ENCODE measurements around the gene ZNF277. TPM values are rescaled to one million over a fixed set of nuclear protein-coding genes. Genes with fewer than 3 reads are reported as not detected.

ZNF277 gene
- total RNA-seq, 6 experiments from 2014 or later = 11.2 to 20.9 (median 13.1) TPM

DNA sequence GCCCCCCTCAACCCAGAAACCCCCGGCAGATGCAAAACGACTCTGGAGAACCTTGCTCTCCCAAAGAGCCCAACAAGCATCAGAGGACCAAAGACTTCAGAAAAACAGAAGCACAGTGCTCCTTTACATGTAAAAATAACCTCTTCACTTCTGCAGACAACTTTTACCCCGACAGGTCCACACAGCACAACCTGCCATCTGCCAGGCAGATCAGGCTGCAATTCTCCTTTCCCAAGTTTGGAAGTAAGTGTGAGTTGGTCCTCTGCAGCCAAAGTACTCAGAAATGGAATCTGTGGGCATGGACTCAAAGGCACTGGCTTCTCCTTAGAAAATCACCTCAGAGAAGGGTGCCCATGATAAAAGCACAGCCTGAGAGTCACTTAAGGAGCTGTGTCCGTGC is 26.3 kb upstream of the ZNF277 start:
- Histone ChIP-seq H3K4me3 (no peak overlapping the region), H3K4me1 (no peaks in the 10 kb centered on the region), H3K27ac (no peak overlapping the region), H3K36me3 (no peaks in the 10 kb centered on the region), H3K27me3 (no peaks in the 10 kb centered on the region), H3K9me3 (no peaks in the 10 kb centered on the region)
- intact Hi-C loops (cut with DNase I) = no loop called here
- TF ChIP-seq, protein P1, sequence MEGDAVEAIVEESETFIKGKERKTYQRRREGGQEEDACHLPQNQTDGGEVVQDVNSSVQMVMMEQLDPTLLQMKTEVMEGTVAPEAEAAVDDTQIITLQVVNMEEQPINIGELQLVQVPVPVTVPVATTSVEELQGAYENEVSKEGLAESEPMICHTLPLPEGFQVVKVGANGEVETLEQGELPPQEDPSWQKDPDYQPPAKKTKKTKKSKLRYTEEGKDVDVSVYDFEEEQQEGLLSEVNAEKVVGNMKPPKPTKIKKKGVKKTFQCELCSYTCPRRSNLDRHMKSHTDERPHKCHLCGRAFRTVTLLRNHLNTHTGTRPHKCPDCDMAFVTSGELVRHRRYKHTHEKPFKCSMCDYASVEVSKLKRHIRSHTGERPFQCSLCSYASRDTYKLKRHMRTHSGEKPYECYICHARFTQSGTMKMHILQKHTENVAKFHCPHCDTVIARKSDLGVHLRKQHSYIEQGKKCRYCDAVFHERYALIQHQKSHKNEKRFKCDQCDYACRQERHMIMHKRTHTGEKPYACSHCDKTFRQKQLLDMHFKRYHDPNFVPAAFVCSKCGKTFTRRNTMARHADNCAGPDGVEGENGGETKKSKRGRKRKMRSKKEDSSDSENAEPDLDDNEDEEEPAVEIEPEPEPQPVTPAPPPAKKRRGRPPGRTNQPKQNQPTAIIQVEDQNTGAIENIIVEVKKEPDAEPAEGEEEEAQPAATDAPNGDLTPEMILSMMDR (IDR thresholded peaks at IDR 0.05) = no peak
- no peak for TF ChIP-seq POLR2A (IDR thresholded peaks at IDR 0.05)
- 93% methylated on average over 2 of the region's 4 CpGs for WGBS (ENCODE audit: insufficient coverage, low coverage, low lambda C conversion rate, missing lambda C conversion rate)
- ATAC-seq (peak in 2 of 4 donors; percentile 20 to 44), DNase-seq (no peak)

DNA sequence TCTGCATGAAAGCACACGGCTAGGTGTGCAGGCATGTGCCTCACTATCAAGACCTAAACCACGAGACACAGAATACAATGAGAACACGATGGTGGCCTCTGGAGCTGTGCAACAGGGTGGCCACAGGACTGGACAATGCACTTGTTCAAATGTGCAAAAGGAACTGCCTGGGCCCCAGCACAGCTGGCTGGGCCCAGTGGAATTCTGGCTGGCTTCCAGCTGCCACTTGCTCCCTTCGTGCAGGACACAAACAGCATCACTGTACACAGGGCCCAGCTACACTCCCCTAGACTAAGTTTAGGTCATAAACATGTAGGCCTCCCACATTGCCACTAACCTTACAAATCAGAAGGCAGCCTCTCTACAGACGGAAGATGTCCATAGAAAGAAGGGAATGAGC is 23.7 kb upstream of the ZNF277 start:
- H3K9me3 ChIP-seq = no peaks in the 10 kb centered on the region
- H3K36me3 ChIP-seq = no peaks in the 10 kb centered on the region
- no peak overlapping the region for H3K4me3 ChIP-seq
- no peaks in the 10 kb centered on the region for H3K27me3 ChIP-seq
- no peak overlapping the region for H3K27ac ChIP-seq
- no peaks in the 10 kb centered on the region for H3K4me1 ChIP-seq
- DNase-seq = peak in 2 of 3 donors; percentile 39 to 57
- no peak for TF ChIP-seq POLR2A (IDR thresholded peaks at IDR 0.05)
- TF ChIP-seq, protein P1 (IDR thresholded peaks at IDR 0.05) = no peak
- peak; percentile 39 to 67 (median 60) for ATAC-seq
- whole genome bisulfite sequencing (ENCODE audit: insufficient coverage, low coverage, low lambda C conversion rate, missing lambda C conversion rate) = 92% methylated on average over 4 of the region's 5 CpGs
- intact Hi-C loops (cut with DNase I) = no loop called here

DNA sequence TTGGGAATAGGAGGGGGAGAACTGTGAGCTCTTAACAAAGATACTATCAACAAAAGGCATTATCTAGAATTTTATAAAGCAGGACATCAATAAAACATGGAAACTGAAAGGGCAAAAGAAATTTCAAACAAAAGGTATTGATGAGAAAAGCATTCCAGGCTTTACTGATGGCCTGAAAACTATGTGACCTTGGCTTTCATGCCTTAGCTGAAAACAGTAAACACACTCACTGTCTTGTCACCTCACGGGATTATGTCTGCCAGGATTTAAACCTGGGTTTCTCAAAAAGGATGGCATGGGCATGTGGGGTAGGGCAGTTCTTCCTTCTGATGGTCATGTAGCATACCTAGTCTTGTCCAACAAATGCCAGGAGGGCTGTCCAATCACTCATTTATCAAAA is 23.2 kb upstream of the ZNF277 start:
- TF ChIP-seq, protein P1 (IDR thresholded peaks at IDR 0.05) = no peak
- TF ChIP-seq POLR2A (IDR thresholded peaks at IDR 0.05) = no peak
- DNase-seq (no peak), ATAC-seq (no peak)
- intact Hi-C loops (cut with DNase I) = no loop called here
- Histone ChIP-seq H3K4me1 (no peaks in the 10 kb centered on the region), H3K9me3 (no peaks in the 10 kb centered on the region), H3K27me3 (no peaks in the 10 kb centered on the region), H3K27ac (no peak overlapping the region), H3K36me3 (no peaks in the 10 kb centered on the region), H3K4me3 (no peak overlapping the region)
- WGBS (ENCODE audit: insufficient coverage, low coverage, low lambda C conversion rate, missing lambda C conversion rate) = 78% methylated on average over 1 of the region's 1 CpG

DNA sequence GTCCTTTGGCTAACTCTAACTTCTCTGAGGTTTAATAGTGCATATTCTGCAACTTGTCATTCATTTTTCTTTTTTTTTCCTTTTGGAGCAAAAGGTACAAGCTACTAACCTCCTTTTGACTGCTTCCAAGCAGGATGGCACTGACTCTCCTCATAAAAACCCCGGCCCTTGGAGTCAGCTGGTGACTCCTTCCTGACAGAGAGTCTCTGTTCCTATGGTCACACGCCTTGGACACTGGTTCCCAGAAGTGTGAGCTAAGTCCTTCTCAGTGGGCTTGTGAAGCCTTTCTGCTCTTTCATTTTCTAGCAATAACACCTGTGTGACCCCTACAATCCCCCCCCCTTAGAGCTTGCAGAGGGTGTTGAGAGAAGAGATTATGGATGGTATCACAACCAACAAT is 22.0 kb upstream of the ZNF277 start:
- no peak for TF ChIP-seq POLR2A (IDR thresholded peaks at IDR 0.05)
- TF ChIP-seq, protein P1 (IDR thresholded peaks at IDR 0.05) = no peak
- no peak overlapping the region for H3K4me3 ChIP-seq
- no peaks in the 10 kb centered on the region for H3K27me3 ChIP-seq
- ATAC-seq (no peak), DNase-seq (no peak)
- intact Hi-C loops (cut with DNase I) = no loop called here
- H3K27ac ChIP-seq = no peak overlapping the region
- H3K4me1 ChIP-seq = no peaks in the 10 kb centered on the region
- no peaks in the 10 kb centered on the region for H3K9me3 ChIP-seq
- 73% methylated on average over 2 of the region's 2 CpGs for WGBS (ENCODE audit: insufficient coverage, low coverage, low lambda C conversion rate, missing lambda C conversion rate)
- H3K36me3 ChIP-seq = no peaks in the 10 kb centered on the region
